ENCODE measurements around the gene SMNDC1.
A peak's percentile ranks its signal among the peaks of the same experiment; 100 is the strongest.
"Not testable (repeated sequence)": the region's sequence is repeated elsewhere in the genome, so short reads cannot be mapped to it uniquely, and the experiment has no call there.

The SMNDC1 gene

GRCh38 chr10:110344622-110345021 is 39.9 kb upstream of the SMNDC1 start:
- Histone ChIP-seq H3K36me3 (ENCODE audit: control insufficient read depth, insufficient read depth, low read length) (no peaks in the 10 kb centered on the region), H3K4me3 (ENCODE audit: insufficient read depth, low read depth, low read length) (no peak overlapping the region), H3K27me3 (ENCODE audit: control insufficient read depth, insufficient read depth, low read length, poor library complexity, severe bottlenecking) (no peaks in the 10 kb centered on the region), H3K27ac (ENCODE audit: insufficient read depth, low read depth, low read length, poor library complexity, severe bottlenecking) (no peak overlapping the region), H3K4me1 (ENCODE audit: control insufficient read depth, insufficient read depth, low read length) (peaks cover 6% of the 10 kb centered on the region), H3K9me3 (ENCODE audit: control insufficient read depth, low read length) (no peaks in the 10 kb centered on the region)
- 91 to 93% methylated on average over 2 of the region's 2 CpGs for WGBS, 2 experiments

GRCh38 chr10:110343947-110344346 is 39.2 kb upstream of the SMNDC1 start:
- Histone ChIP-seq H3K36me3 (ENCODE audit: control insufficient read depth, insufficient read depth, low read length) (no peaks in the 10 kb centered on the region), H3K27me3 (ENCODE audit: control insufficient read depth, insufficient read depth, low read length, poor library complexity, severe bottlenecking) (no peaks in the 10 kb centered on the region), H3K4me1 (ENCODE audit: control insufficient read depth, insufficient read depth, low read length) (peaks cover 6% of the 10 kb centered on the region), H3K27ac (ENCODE audit: insufficient read depth, low read depth, low read length, poor library complexity, severe bottlenecking) (no peak overlapping the region), H3K9me3 (ENCODE audit: control insufficient read depth, low read length) (no peaks in the 10 kb centered on the region), H3K4me3 (ENCODE audit: insufficient read depth, low read depth, low read length) (no peak overlapping the region)
- WGBS, 2 experiments, result 93 to 98% methylated on average over 5 of the region's 5 CpGs

DNA sequence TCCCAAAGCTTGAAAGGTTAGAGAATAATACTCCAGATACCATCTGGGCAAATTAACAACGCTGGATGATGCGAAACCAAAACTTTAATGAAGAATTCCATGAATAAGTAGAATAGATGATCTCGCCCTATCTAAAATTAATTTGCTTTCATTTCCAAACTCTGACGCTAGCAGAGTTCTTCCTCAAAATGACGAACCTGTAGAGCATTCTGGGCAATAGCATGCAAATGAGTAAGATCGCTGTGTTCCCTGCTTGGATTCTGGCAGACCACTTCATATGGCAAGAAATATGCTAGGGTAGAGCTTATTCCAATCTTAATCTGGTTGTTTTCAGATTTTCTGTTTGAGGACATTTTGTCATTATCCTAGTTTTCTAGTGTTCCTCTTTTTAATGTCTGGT is 36.1 kb upstream of the SMNDC1 start:
- H3K36me3 ChIP-seq (ENCODE audit: control insufficient read depth, insufficient read depth, low read length), result no peaks in the 10 kb centered on the region
- no peaks in the 10 kb centered on the region for H3K27me3 ChIP-seq (ENCODE audit: control insufficient read depth, insufficient read depth, low read length, poor library complexity, severe bottlenecking)
- no peaks in the 10 kb centered on the region for H3K9me3 ChIP-seq (ENCODE audit: control insufficient read depth, low read length)
- WGBS, 2 experiments, result 95 to 96% methylated on average over 6 of the region's 6 CpGs
- peaks cover 22% of the 10 kb centered on the region for H3K4me1 ChIP-seq (ENCODE audit: control insufficient read depth, insufficient read depth, low read length)
- no peak overlapping the region for H3K27ac ChIP-seq (ENCODE audit: insufficient read depth, low read depth, low read length, poor library complexity, severe bottlenecking)
- H3K4me3 ChIP-seq (ENCODE audit: insufficient read depth, low read depth, low read length), result no peak overlapping the region

- no peak overlapping the region for H3K27ac ChIP-seq (ENCODE audit: insufficient read depth, low read depth, low read length, poor library complexity, severe bottlenecking)
- H3K36me3 ChIP-seq (ENCODE audit: control insufficient read depth, insufficient read depth, low read length), result no peaks in the 10 kb centered on the region
- no peak overlapping the region for H3K4me3 ChIP-seq (ENCODE audit: insufficient read depth, low read depth, low read length)
- no peaks in the 10 kb centered on the region for H3K27me3 ChIP-seq (ENCODE audit: control insufficient read depth, insufficient read depth, low read length, poor library complexity, severe bottlenecking)
- H3K4me1 ChIP-seq (ENCODE audit: control insufficient read depth, insufficient read depth, low read length), result peaks cover 21% of the 10 kb centered on the region
- WGBS, 2 experiments, result 94 to 95% methylated on average over 4 of the region's 4 CpGs
- no peaks in the 10 kb centered on the region for H3K9me3 ChIP-seq (ENCODE audit: control insufficient read depth, low read length)
Observed at GRCh38 chr10:110340122-110340521, 35.4 kb upstream of the SMNDC1 start.

GRCh38 chr10:110337906-110338305 is 33.2 kb upstream of the SMNDC1 start:
- Histone ChIP-seq H3K9me3 (ENCODE audit: control insufficient read depth, low read length) (no peaks in the 10 kb centered on the region), H3K27ac (ENCODE audit: insufficient read depth, low read depth, low read length, poor library complexity, severe bottlenecking) (no peak overlapping the region), H3K27me3 (ENCODE audit: control insufficient read depth, insufficient read depth, low read length, poor library complexity, severe bottlenecking) (no peaks in the 10 kb centered on the region), H3K4me1 (ENCODE audit: control insufficient read depth, insufficient read depth, low read length) (peaks cover 18% of the 10 kb centered on the region), H3K4me3 (ENCODE audit: insufficient read depth, low read depth, low read length) (no peak overlapping the region), H3K36me3 (ENCODE audit: control insufficient read depth, insufficient read depth, low read length) (no peaks in the 10 kb centered on the region)
- WGBS, 2 experiments, result 95 to 100% methylated on average over 3 of the region's 3 CpGs

GRCh38 chr10:110337401-110337800 is 32.7 kb upstream of the SMNDC1 start:
- no peak overlapping the region for H3K4me3 ChIP-seq (ENCODE audit: insufficient read depth, low read depth, low read length)
- no peaks in the 10 kb centered on the region for H3K36me3 ChIP-seq (ENCODE audit: control insufficient read depth, insufficient read depth, low read length)
- no peak overlapping the region for H3K27ac ChIP-seq (ENCODE audit: insufficient read depth, low read depth, low read length, poor library complexity, severe bottlenecking)
- no peaks in the 10 kb centered on the region for H3K9me3 ChIP-seq (ENCODE audit: control insufficient read depth, low read length)
- WGBS, 2 experiments, result 95% methylated on average over 4 of the region's 4 CpGs
- H3K4me1 ChIP-seq (ENCODE audit: control insufficient read depth, insufficient read depth, low read length), result peaks cover 18% of the 10 kb centered on the region
- no peaks in the 10 kb centered on the region for H3K27me3 ChIP-seq (ENCODE audit: control insufficient read depth, insufficient read depth, low read length, poor library complexity, severe bottlenecking)

GRCh38 chr10:110336111-110336721 is 31.5 kb upstream of the SMNDC1 start:
- peaks cover 18% of the 10 kb centered on the region for H3K4me1 ChIP-seq (ENCODE audit: control insufficient read depth, insufficient read depth, low read length)
- H3K27me3 ChIP-seq (ENCODE audit: control insufficient read depth, insufficient read depth, low read length, poor library complexity, severe bottlenecking), result no peaks in the 10 kb centered on the region
- no peaks in the 10 kb centered on the region for H3K36me3 ChIP-seq (ENCODE audit: control insufficient read depth, insufficient read depth, low read length)
- 27 to 31% methylated on average over 9 to 10 of the region's 10 CpGs for WGBS, 2 experiments
- no peaks in the 10 kb centered on the region for H3K9me3 ChIP-seq (ENCODE audit: control insufficient read depth, low read length)
- no peak overlapping the region for H3K4me3 ChIP-seq (ENCODE audit: insufficient read depth, low read depth, low read length)
- peak overlapping the region; percentile 45 for H3K27ac ChIP-seq (ENCODE audit: insufficient read depth, low read depth, low read length, poor library complexity, severe bottlenecking)

DNA sequence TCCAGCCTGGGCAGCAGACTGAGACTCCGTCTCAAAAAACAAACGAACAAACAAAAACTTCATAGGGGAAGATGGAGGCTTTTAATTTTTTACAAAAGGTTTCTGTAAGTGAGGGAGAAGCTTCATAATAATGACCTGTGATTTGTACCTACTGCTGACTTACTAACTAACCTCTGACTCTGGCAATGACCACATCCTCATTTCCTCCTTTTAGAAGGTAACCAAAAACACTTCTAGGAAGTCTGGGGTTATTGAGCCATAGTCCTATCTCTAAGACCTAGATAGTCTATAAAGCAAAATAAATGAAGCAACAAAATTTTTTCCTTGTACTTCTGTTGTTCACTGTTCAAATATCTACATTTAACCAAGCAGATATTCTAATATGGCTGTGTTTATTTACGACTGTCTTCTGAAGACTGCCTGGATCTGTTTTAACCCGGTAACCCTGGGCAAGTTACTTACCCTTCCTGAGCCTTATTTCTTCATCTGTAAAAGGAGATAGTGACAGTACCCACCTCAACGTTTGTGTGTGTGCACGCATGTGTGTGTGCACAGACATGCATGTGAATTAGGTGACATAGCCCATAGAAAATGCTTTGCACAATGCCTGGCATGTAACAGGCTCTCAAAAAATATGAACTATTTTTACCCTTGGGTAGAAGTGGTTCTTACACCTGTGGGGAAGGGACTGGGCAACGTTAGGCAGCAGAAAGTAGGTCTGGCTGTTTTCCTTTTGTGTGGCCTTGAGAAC is 30.8 kb upstream of the SMNDC1 start:
- Histone ChIP-seq H3K9me3 (ENCODE audit: control insufficient read depth, low read length) (no peaks in the 10 kb centered on the region), H3K36me3 (ENCODE audit: control insufficient read depth, insufficient read depth, low read length) (no peaks in the 10 kb centered on the region), H3K4me3 (ENCODE audit: insufficient read depth, low read depth, low read length) (no peak overlapping the region), H3K27me3 (ENCODE audit: control insufficient read depth, insufficient read depth, low read length, poor library complexity, severe bottlenecking) (no peaks in the 10 kb centered on the region), H3K27ac (ENCODE audit: insufficient read depth, low read depth, low read length, poor library complexity, severe bottlenecking) (peak overlapping the region; percentile 1), H3K4me1 (ENCODE audit: control insufficient read depth, insufficient read depth, low read length) (peaks cover 18% of the 10 kb centered on the region)
- 71 to 74% methylated on average over 7 of the region's 7 CpGs for WGBS, 2 experiments

DNA sequence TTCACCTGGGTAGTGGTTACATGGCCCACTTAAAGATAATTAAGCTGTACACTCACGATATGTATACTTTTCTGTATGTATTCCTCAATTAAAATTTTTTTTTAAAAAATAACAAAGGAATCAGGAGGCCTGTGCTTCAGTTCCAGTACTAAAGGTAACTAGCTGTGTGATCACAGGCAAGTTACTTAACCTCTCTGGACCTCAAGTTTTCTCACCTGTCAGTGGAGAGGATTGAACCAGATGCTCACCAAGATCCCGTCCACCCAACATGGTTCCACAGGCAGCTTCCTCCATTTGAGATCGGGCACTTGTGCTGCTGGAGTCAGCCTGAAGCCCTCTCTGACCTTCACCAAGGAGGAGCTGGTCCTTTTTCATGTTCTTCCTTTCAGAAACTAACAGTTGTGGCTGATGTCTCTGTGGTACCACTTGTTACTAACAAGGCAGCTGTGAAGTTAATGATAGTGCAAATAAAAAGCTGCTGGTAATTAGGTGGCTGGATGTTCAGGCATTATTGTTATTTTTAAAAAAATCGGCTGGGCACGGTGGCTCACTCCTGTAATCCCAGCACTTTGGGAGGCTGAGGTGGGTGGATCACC is 29.4 kb upstream of the SMNDC1 start:
- Histone ChIP-seq H3K27me3 (ENCODE audit: control insufficient read depth, insufficient read depth, low read length, poor library complexity, severe bottlenecking) (no peaks in the 10 kb centered on the region), H3K4me1 (ENCODE audit: control insufficient read depth, insufficient read depth, low read length) (peaks cover 18% of the 10 kb centered on the region), H3K27ac (ENCODE audit: insufficient read depth, low read depth, low read length, poor library complexity, severe bottlenecking) (no peak overlapping the region), H3K9me3 (ENCODE audit: control insufficient read depth, low read length) (peaks cover 3% of the 10 kb centered on the region), H3K36me3 (ENCODE audit: control insufficient read depth, insufficient read depth, low read length) (no peaks in the 10 kb centered on the region), H3K4me3 (ENCODE audit: insufficient read depth, low read depth, low read length) (no peak overlapping the region)
- WGBS, 2 experiments, result 81 to 86% methylated on average over 4 to 5 of the region's 5 CpGs

DNA sequence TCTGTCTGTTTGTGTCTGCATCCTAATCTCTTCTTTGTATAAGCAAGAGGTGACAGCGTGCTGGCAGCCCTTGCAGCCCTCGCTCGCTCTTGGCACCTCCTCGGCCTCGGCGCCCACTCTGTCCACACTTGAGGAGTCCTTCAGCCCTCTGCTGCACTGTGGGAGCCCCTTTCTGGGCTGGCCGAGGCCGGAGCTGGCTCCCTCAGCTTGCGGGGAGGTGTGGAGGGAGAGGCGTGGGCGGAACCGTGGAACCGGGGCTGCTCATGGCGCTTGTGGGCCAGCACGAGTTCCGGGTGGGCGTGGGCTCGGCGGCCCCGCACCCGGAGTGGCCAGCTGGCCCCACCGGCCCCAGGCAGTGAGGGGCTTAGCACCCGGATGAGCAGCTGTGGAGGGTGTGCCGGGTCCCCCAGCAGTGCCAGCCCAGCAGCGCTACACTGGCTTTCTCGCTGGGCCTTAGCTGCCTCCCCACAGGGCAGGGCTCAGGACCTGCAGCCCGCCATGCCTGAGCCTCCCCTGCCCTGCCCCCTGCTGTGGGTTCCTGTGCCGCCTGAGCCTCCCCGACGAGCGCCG is 26.6 kb upstream of the SMNDC1 start:
- H3K4me1 ChIP-seq (ENCODE audit: control insufficient read depth, insufficient read depth, low read length); H3K4me3 ChIP-seq (ENCODE audit: insufficient read depth, low read depth, low read length); H3K36me3 ChIP-seq (ENCODE audit: control insufficient read depth, insufficient read depth, low read length); H3K27me3 ChIP-seq (ENCODE audit: control insufficient read depth, insufficient read depth, low read length, poor library complexity, severe bottlenecking); H3K27ac ChIP-seq (ENCODE audit: insufficient read depth, low read depth, low read length, poor library complexity, severe bottlenecking); H3K9me3 ChIP-seq (ENCODE audit: control insufficient read depth, low read length): not testable (repeated sequence)
- 96% methylated on average over 32 of the region's 32 CpGs for WGBS, 2 experiments
